ENCODE results near the gene MZT1.
"Not testable (repeated sequence)": the region's sequence is repeated elsewhere in the genome, so short reads cannot be mapped to it uniquely, and the experiment has no call there.

Gene MZT1, protein sequence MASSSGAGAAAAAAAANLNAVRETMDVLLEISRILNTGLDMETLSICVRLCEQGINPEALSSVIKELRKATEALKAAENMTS

DNA sequence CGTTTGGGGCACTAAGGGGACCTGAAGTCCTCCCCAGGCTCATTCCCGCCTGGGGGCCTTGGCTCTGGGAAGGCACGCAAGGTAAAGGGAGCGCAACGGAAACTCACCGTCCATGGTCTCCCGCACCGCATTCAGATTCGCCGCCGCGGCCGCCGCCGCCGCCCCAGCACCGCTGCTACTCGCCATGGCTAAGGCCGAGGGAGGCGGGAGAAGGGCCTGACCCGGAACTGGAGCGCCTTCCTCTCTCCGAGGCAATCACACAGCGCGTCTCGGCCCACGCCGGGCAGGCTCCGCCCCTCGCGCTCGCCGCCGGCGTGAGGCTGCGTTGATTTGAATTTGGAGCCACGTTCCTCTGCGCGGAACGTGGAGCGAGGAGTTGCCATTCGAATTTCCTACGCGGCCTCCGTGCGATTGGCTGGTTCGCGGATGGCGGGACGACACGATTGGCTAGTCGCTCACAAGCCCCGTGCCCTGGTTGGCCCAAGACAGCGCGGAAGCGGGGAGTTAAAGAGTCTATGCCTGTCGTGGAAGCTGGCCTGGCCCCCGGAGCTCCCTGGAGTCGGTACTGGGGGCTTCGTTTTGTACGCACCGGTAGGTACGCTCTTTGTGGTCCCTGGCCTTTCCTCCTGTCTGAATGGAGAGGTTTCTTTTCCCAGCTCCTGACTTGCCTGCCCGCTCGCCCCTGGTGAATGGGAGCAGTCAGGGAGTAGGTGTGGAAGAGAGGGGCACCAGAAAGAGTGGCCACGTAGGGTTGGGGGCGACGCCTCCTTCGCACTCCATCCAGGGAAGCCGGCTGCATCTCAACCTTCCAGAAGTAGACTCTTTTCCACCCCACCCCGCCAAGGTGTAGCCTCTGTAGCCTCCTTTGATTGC lies at the start of gene MZT1, which contains the start of gene BORA:
MZT1 (minus strand) TSS at position 213 of the 873 bp plus-strand sequence; CDS start at position 186, 27 bp downstream.
BORA (plus strand) TSS at position 507 of the 873 bp plus-strand sequence. CDS start 1,018 bp downstream, outside the sequence.
- peak; percentile 97 for DNase-seq (ENCODE audit: low spot score)

DNA sequence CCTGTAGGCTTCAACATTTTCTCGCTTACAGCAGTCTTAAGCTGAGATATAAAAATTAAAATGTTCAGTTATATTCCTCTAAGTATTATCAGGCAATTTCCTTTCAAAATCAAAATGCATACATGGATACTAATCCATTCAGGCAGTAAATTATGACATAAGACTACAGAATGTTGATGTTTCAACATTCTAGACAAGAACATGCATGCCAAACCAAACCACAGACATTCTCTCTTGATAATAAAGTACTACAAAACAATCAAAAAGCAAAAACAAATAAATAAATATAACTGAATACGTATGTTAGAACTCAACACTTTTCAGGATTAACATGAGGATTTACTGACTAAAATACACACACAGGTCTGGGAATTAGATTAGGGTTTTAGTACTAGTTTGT lies 46.6 kb upstream of the MZT1 start:
- no peak for DNase-seq (ENCODE audit: low spot score)

DNA sequence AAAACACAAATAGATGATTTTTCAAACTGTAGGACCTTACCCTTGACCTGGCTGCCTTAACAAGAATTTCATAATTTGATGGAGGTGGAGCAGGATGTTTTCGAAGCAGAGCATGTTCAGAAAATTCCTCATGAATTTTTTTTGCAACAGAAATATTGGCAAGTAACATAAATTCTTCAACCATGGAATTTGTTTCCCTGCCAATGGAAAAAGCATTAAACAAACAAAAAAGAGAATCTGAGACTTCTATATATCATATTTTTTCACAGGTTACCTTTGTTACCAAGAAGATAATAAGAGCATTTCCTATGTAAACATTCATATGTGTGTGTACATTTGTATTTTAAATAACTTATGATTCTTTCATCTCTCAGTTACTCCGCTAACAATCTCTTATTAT lies 36.0 kb upstream of the MZT1 start:
- no peak for DNase-seq (ENCODE audit: low spot score)

DNA sequence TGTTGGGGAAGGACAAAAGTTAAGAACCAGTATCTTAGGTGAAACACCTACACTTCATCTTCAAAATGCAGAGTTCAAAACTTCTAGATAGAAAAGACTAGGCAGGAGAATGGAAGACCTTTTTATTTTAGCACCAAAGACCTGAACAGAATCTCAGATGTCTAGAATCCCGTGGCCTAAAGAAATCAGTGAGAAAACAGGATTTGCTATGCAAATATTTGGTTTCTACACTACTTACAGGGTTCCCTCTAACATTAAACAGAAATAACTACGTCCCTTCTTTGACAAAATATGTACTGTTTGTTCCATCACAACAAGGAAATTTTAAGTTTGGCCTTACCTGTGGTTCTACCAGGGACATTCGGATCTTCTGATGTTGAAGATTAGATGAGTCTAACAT lies 32.8 kb upstream of the MZT1 start:
- no peak for DNase-seq (ENCODE audit: low spot score)

DNA sequence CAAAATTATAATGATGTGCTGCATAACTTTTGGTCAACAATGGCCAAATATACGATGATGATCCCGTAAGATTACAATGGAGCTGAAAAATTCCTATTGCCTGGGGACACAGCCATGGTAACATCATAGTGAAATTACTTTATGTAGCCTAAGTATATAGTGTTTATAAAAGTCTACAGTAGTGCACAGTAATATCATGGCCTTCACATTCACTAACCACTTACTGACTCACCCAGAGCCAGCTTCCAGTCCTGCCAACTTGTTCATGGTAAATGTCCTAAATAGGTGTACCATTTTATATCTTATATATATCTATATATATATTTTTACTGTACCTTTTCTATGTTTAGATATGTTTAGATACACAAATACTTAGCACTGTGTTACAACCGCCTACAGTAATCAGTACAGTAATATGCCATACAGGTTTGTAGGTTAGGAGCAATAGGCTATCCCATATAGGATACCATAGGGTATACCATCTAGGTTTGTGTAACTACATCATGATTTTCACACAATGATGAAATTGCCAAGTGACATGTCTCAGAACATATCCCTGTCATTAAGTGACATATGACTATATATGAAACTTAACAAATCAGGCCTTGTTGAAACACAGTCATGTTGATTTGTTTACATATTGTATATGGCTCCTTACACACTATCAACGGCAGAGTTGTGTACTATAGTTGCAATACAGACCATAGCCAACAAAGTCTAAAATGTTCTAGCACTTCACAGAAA lies 30.5 kb upstream of the MZT1 start:
- DNase-seq (ENCODE audit: low spot score): no peak

DNA sequence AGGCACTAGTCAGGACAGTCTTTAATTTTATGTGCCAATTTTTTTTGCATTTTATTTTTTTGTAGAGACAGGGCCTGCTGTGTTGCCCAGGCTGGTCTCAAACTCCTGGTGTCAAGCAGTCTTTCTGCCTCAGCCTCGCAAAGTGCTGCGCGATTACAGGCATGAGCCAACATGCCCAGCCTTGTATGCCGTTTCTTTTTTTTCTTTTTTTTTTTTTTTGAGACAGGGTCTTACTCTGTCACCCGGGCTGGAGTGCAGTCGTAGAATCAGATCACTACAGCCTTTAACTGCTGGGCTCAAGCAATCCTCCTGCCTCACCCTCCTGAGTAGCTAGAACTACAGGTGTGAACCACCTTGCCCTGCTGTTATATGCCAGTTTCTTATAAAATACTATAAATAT lies 26.7 kb upstream of the MZT1 start:
- DNase-seq (ENCODE audit: low spot score): no peak

DNA sequence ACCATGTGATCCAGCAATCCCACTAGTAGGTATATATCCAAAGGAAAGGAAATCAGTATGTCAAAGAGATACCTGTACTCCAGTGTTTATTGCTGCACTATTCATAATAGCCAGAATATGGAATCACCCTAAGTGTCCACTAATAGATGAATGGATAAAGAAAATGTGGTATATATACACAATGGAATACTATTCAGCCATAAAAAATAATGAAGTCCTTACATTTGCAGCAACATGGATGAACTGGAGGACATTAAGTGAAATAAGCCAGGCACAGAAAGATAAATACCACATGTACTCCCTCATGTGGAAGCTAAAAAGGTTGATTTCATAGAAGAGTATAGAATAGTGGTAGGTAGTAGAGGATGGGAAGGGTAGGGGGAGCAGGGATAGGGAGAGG lies 23.8 kb upstream of the MZT1 start:
- DNase-seq (ENCODE audit: low spot score): no peak

DNA sequence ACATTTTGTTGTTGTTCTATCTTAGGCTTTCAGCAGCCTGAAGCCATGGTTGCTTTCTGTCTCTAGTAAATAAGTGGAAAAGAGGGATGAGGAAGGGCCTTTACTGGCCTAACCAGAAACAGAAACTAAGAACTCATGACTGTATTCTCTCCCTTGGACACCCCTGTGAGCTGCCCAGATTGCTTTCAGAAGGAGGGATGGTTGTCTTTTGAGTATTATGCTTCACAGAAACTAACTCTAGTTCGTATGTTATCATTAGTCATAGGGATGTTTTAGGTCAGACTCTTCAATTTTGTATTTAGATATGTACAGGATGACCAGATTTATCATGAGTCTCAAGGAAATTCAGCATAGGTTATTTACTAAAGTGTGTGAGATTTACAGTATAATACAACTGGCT lies 17.8 kb upstream of the MZT1 start:
- DNase-seq (ENCODE audit: low spot score): no peak

DNA sequence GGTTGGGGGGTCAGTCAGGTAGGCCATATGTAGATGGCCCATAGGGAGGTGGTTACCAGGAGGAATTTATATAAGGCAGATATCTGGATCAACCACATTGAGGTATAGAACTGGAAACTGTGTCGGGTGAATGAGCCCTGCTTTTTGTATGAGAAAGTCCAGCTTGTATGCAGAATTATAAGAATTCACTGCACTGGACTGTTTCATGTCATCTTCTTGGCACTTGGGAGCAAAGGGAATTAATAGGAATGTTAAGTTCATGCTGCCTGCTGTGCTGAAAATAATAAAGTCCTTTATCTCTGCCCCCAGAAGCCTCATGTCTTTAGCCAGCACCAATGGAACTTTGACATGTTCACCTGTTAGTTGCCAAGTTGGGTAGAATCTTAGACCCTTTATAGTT lies 12.6 kb upstream of the MZT1 start:
- no peak for DNase-seq (ENCODE audit: low spot score)

DNA sequence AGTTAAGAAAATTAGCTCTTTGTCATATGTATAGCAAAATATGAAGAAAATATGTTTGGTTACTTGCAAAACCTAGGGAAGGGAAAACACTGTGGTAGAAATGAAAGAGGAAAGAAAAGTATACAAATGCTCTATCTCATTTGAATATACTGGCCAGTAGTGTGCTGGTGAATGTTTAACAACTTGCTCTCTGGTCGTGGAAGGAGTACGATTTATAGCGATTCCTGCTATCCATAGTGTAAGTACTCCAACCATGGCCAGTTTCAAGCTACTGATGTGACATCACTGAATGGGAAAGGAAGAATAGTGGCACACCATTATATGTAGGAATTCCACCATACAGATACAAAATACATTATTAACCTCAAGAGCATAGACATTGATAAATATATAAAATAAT lies 9.6 kb upstream of the MZT1 start:
- no peak for DNase-seq (ENCODE audit: low spot score)

DNA sequence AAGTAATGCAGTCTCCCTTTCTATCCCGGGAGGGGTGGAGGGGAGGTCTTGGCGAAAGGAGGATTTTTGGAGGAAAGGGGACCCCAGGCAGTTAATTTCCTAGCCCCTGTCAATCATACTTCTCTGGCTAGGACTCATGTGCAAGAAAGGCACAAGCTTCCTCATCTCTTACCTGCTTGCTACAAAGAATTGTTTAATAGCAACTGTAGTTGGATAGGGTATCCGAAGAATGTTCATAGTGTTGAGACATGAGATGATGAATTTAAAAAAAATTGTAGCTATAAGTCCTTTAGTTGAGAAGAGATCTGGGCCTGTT lies 819 bp upstream of the MZT1 start:
- DNase-seq (ENCODE audit: low spot score): no peak

DNA sequence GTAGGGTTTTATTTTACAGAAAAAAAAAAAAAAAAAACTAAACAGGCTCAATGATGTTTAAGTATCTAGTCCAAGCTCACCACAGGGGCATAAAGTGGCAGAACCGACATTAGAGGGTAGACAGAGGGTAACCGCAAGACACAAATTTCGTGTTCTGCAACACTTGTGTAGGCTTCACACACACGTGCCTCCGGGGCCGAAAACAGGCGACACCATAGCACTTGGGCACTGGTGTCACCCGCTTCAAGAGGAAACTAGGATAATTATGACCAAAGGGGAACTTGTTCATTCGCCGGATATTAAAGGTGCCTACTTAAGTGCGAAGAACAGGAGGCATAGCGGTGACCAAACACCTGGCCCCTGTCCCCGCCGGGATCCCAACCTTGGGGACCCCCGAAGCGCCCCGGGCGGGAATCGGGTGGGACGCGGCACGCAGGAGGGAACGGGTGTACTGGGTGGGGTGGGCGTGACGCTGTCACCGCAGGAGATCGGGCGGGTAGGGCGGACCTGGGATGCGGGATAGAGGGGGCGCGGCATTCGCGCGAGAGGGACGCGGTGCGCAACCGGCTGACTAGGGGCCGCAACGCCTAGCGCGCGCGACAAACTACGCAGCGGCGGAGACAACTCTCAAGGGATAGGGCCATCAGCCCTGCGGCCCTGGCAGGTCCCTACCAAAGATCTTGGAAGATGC lies 558 bp downstream of the MZT1 start:
- peak; percentile 10 for DNase-seq (ENCODE audit: low spot score)

DNA sequence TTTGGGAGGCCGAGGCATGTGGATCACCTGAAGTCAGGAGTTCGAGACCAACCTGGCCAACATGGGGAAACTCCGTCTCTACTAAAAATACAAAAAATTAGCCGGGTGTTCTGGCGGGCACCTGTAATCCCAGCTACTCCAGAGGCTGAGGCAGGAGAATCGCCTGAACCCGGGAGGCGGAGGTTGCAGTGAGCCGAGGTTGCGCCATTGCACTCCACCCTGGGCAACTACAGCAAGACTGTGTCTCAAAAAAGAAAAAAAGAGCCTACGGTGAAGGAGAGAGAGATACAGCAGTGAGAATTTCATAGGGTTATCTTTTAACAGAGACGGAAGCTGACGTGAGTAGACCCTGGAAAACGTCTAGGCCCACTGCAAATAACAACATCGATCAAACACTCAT lies 1.2 kb downstream of the MZT1 start:
- not testable (repeated sequence) for DNase-seq (ENCODE audit: low spot score)

DNA sequence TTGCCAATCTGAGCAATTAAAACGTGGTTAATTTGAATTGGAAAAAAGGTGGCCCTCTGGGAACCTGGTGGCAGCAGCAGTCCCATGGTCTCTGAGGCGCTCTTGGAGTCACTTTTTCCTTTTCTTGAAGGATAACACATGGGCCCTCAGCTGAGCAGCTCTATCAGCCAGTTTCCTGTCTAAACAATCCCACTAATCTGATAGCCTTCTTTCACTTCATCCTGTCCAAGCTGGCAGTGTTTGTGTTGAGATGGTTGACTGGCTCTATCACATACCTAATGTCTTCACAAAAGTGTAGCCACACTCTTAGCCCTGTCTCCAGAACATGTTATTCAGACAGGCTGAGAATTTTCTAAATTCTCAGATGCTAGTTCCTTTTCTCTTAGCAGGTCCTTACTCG lies 10.7 kb downstream of the MZT1 start:
- no peak for DNase-seq (ENCODE audit: low spot score)

DNA sequence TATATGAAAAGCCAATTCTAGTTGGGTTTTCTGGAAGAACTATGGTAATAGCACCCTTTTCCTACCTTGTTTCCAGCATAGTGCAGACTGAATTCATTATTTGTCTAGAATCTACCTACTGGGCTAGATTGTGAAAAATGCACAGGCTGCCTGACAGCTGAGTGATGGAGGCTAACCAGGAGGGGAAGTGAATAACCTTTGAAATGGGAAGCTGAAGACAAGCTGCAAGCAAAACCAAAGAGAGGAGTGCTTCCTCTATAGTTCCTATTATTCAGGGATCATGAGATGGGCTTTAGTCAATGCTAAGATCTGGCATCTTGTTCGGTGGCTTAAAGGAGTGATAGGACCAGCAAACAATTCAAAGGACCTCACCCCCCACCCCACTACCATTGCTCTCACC lies 26.9 kb downstream of the MZT1 start:
- DNase-seq (ENCODE audit: low spot score): no peak

DNA sequence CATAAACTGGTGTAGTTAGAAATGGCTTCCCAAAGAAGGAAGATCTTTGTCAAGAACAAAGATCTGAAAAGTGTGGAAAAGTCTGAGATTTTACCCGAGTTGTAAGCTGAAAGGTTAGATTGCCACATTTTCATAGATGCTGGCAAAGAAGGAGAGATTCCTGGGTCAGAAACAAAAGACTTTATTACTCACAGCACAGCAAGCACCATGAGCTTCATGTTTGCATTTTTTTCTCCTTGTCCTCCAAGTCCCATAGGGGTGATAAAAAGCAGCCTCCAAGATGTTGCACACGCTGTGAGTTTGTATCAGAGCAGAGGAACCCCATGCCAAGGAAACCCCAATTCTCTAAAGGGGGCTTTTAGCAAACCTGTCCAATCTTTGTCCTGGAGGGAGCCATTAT lies 29.3 kb downstream of the MZT1 start:
- no peak for DNase-seq (ENCODE audit: low spot score)

DNA sequence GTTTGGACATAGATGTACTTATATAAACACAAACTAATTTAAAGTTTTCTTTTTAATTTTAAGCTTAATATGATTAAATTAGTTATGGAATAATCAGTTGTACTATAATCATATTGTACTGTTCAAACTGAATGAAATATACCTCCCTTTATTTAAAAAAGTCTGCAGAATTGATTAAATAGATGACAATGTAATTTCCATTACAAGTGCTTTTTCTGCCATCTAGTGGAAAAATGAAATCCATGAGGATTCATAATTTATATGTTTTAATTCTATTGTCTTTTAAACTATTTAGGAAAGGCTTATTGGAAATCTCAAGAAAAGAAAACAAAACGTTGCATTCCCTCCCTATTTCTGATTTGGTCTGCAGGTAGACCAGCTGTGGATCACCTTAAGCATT lies 30.9 kb downstream of the MZT1 start:
- DNase-seq (ENCODE audit: low spot score): no peak

DNA sequence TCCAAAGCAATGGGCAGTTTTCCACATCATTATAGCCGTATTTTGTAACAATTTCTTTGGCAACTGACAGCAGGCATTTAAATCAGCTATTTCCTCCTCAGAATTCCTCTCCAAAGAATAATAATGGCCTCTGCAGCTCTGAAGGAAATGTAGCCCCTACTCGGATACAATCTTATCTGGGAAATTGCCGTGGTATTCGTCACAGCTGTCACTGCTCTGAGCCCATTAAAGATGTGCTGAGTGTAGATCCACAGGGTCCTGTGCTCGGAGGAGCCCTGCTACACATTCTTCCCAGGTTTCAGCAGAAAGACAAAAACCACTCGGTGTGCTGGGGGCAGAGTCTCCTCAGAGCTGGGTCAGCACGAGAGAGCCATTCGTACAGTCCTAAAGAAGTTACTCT lies 33.1 kb downstream of the MZT1 start:
- DNase-seq (ENCODE audit: low spot score): no peak

DNA sequence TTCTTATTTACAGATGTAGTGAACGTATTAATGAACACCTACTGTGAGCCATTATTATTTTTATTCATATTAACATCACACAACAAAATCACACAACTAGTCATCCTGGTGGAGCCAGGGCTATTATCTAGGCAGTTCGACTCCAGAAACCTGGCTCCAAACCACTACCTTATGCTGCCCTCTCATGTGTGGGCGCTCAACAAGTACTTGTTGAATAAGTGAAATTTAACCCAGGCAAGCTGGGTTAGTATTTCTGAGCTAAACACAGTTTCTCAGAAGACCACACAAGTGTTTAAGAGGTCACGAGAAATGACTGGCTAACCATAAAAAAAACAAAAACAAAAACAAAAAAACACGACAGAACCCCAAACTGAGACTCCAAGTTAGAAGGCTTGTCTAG lies 33.6 kb downstream of the MZT1 start:
- DNase-seq (ENCODE audit: low spot score): no peak

DNA sequence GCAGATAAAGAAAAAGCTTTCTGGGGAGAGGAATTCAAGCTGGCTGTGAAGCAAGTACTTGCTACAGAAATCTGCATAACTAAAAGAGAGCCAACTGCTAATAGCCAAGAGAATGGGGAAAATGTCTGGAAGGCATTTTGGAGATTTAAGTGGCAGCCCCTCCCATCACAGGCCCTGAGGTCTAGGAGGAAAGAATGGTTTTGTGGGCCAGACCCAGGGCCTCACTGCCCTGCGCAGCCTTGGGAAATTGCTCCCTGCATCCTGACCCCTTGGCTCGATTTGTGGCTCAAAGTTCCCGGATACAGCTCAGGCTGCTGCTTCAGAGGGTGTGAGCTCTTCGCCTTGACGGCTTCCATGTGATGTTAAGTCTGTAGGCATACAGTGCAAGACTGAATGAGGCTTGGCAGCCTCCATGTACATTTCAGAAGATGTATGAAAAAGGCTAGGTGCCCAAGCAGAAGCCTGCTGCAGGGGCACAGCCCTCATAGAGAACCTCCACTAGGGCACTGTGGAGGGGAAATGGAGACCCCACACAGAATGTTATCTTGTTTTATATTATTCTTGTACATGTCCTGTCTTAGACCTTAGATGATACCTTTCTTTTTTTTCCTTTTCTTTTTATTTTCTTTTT lies 34.4 kb downstream of the MZT1 start:
- DNase-seq (ENCODE audit: low spot score): no peak

DNA sequence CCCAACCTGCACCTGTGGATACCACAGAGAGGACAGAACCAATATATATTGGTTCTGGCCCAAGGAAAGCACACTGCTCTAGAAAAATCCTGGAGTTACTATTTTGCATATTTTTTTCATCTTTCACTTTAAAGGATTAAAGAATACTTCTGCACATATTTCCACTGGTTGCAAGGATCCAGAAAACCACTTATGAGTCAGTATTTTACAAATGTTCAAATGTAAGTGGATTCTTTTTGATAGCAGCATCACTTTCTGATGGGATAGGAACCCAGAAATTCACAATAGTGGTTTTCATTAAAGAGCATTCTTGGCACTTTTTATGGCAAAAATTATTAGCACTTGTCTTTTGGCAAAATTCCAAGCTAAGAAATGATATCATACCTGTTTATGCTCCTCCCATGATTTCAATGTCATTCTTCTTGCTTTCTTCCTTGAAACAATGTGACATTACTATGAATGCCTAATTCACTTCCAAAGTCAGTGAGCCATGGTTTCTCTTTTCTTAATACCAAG lies 38.2 kb downstream of the MZT1 start:
- no peak for DNase-seq (ENCODE audit: low spot score)

DNA sequence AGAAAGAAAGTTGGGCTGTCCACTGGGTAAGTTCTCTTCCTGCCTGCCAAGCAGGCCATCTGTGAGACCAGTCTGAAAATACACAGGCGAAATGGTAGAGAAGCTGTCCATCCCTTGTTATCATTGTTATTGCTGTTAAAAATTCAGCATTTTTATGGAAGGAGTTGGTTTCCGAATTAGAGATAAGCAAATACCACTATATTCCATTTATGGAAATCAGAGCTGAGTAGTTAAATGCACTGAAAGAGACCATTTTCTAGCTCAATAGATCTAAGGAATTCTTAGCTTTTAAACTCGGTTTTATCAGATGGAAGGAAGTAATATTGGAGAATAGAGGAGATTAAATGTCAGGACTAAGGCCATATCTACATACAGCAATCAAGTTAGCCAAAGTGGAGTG lies 40.7 kb downstream of the MZT1 start:
- DNase-seq (ENCODE audit: low spot score): no peak
